Measurements from ENCODE around the gene MRPS25.
A peak's percentile ranks its signal among the peaks of the same experiment; 100 is the strongest.

The MRPS25 gene

GRCh38 chr3:15064835-15065549 lies at the start of gene MRPS25 (continued):
- TF ChIP-seq ZNF350 (tag by site-specific recombination; IDR thresholded peaks at IDR 0.05) (no peak), KLF7 (tag by site-specific recombination; IDR thresholded peaks at IDR 0.05; ENCODE audit: borderline replicate concordance) (peak; percentile 25; the same call in 1 of the 2 replicates), ZBTB11 (tag by site-specific recombination; conservative IDR thresholded peaks at IDR 0.05; ENCODE audit: low read depth) (peak; percentile 47; the same call in 1 of the 2 replicates), ZNF639 (tag by site-specific recombination; IDR thresholded peaks at IDR 0.05) (no peak), ZNF24 (tag by site-specific recombination; IDR thresholded peaks at IDR 0.05) (peak; percentile 57; the same call in 1 of the 2 replicates), PBX3 (CRISPR knock-in tag; IDR thresholded peaks at IDR 0.05) (0 out of 2 replicates have a peak, but pooled peaks have one; percentile 43), ZNF623 (tag by site-specific recombination; IDR thresholded peaks at IDR 0.05) (no peak), ZNF791 (tag by site-specific recombination; IDR thresholded peaks at IDR 0.05) (no peak), ZBTB21 (tag by site-specific recombination; IDR thresholded peaks at IDR 0.05) (no peak), ZNF585B (tag by site-specific recombination; IDR thresholded peaks at IDR 0.05) (no peak), ZNF274 (IDR thresholded peaks at IDR 0.05; ENCODE audit: low read length) (no peak), ZNF274 (tag by site-specific recombination; IDR thresholded peaks at IDR 0.05; ENCODE audit: borderline replicate concordance) (no peak), ZSCAN16 (tag by site-specific recombination; IDR thresholded peaks at IDR 0.05) (no peak), ZSCAN23 (tag by site-specific recombination; IDR thresholded peaks at IDR 0.05) (no peak), KLF8 (tag by site-specific recombination; IDR thresholded peaks at IDR 0.05) (no peak), ZEB2 (tag by site-specific recombination; IDR thresholded peaks at IDR 0.05) (0 out of 2 replicates have a peak, but pooled peaks have one; percentile 37), ZNF600 (tag by site-specific recombination; IDR thresholded peaks at IDR 0.05) (peak; percentile 48; the same call in 1 of the 2 replicates), ZBTB6 (tag by site-specific recombination; IDR thresholded peaks at IDR 0.05) (no peak), ZBTB17 (tag by site-specific recombination; IDR thresholded peaks at IDR 0.05) (no peak; the same call in 1 of the 2 replicates), SP2 (tag by site-specific recombination; IDR thresholded peaks at IDR 0.05) (no peak; the same call in 1 of the 2 replicates), MYNN (tag by site-specific recombination; IDR thresholded peaks at IDR 0.05; ENCODE audit: borderline replicate concordance) (no peak), ZNF248 (tag by site-specific recombination; IDR thresholded peaks at IDR 0.05) (no peak), ZNF311 (tag by site-specific recombination; IDR thresholded peaks at IDR 0.05; ENCODE audit: borderline replicate concordance) (no peak)

Data from HEK293 (cell line).